ENCODE results near the gene NEURL1. TPM values are rescaled to one million over a fixed set of nuclear protein-coding genes. Genes with fewer than 3 reads are reported as not detected.

Gene NEURL1
- total RNA-seq, 1 donor from 2014 or later: 0.93 TPM

DNA sequence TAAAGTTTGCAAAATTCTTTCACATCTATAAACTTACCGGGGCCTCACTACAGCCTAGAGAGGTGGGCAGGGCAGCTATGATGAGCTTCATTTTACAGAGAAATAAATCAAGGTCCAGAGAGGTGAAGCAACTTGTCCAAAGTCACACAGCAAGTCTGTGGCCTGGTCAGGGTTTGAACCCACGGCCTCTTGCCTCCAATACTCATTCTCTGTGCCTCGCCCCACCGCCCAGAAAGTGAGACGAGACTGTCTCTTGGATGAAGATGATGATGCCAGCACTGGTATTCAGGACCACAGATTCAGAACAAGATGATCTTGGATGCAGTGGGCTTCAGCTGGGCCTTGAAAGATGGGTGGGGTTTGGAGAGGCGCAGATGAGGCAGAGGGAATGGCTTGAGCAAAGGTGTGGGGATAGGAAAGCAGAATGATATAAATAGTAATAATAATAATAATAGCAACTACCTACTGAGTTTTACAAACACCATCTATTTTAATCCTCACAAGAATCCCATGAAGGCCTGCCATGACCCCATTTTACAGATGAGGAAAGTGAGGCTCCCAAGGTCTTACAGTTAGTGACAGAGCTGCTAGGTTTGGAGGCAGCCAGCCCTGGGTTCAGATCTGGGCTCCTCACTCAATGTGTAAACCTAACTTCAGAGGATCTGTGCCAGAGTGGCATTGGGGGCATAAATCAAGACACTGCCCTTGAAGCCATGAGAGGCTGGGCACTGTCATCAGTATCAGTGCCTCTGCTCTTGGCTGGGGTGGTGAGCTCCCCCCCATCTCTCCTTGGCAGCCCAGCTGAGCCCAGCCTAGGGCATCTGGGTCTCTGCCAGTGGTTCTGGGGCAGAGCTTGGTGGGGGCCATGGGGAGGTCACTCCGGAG lies 70.0 kb downstream of the NEURL1 start:
- no peaks in the 10 kb centered on the region for H3K36me3 Mint-ChIP-seq (ENCODE audit: low read depth)

DNA sequence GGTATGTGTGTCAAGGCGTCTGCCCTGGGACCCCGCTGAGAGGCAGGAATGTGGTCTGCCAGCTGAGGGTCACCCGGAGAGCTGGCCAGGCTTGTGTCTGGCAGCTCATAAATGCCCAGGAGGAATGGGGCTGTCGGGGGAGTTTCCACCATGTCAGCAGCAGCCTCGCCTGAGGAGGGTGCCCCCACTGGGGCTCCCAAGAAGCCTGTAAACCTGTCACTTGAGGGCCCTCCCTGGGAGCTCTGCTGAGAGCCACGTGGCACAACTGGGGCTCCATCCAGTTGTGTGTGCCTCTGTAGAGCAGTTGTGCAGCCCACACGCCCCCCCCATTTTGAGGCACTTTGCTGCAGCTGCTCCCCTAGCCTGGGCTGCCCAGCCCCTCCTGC lies 70.6 kb downstream of the NEURL1 start:
- ChIA-PET CTCF (no interaction called here), POLR2A (no interaction called here)
- H3K27ac Mint-ChIP-seq: no peak overlapping the region
- H3K4me1 Mint-ChIP-seq: peaks cover 2% of the 10 kb centered on the region
- DNase-seq (no peak), ATAC-seq (ENCODE audit: low read depth) (peak; percentile 34)
- no peak overlapping the region for H3K4me3 Mint-ChIP-seq
- no peaks in the 10 kb centered on the region for H3K36me3 Mint-ChIP-seq (ENCODE audit: low read depth)
- intact Hi-C loops (cut with micrococcal nuclease): no loop called here
- peaks cover 9% of the 10 kb centered on the region for H3K27me3 Mint-ChIP-seq
- no peaks in the 10 kb centered on the region for H3K9me3 Mint-ChIP-seq
- TF ChIP-seq, protein P1, sequence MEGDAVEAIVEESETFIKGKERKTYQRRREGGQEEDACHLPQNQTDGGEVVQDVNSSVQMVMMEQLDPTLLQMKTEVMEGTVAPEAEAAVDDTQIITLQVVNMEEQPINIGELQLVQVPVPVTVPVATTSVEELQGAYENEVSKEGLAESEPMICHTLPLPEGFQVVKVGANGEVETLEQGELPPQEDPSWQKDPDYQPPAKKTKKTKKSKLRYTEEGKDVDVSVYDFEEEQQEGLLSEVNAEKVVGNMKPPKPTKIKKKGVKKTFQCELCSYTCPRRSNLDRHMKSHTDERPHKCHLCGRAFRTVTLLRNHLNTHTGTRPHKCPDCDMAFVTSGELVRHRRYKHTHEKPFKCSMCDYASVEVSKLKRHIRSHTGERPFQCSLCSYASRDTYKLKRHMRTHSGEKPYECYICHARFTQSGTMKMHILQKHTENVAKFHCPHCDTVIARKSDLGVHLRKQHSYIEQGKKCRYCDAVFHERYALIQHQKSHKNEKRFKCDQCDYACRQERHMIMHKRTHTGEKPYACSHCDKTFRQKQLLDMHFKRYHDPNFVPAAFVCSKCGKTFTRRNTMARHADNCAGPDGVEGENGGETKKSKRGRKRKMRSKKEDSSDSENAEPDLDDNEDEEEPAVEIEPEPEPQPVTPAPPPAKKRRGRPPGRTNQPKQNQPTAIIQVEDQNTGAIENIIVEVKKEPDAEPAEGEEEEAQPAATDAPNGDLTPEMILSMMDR (IDR thresholded peaks at IDR 0.05): no peak

More for the DNA sequence above, 70.0 kb downstream of the NEURL1 start:
- ATAC-seq (ENCODE audit: low read depth) (no peak), DNase-seq (no peak)
- TF ChIP-seq, protein P1 (IDR thresholded peaks at IDR 0.05): no peak
- Mint-ChIP-seq H3K9me3 (no peaks in the 10 kb centered on the region), H3K27ac (no peak overlapping the region), H3K4me1 (peaks cover 2% of the 10 kb centered on the region), H3K4me3 (no peak overlapping the region), H3K27me3 (peaks cover 12% of the 10 kb centered on the region)
- ChIA-PET POLR2A (no interaction called here), CTCF (no interaction called here)
- intact Hi-C loops (cut with micrococcal nuclease): no loop called here

DNA sequence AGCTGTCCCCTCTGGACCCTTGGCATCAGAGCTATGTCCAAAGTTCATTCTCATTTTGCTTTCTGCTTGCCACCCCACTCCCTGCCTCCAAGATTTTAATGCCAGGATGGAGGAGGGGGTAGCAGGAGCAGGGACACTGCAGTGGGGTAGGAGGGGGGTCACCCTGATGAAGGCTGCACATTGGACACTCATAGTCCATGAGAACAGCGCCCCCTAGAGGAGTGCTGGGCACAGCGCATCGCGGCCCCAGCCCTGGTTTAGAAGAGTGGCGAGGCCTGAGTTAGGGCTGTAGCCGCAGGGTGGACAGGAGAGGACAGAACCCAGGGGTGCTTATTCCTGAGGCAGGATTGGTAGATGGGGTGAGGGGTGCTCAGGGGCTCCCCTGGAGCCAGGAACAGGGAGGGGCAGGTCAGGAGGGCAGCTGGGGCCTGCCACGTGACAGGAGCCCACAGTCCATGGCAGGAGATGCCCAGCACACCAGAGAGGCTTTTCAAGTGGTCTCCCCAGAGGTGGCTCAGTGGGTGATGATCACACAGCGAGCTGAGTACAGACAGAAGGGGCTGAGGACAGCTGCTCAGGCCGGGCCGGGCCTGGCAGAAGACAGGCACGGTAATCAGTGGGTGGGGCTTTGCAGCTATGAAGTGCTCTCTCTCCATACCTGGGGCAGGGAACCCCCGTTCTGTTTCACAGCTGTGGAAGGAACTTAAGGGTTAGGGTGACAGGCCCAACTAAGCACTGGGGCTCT lies 71.4 kb downstream of the NEURL1 start:
- Mint-ChIP-seq H3K36me3 (ENCODE audit: low read depth) (no peaks in the 10 kb centered on the region), H3K27ac (no peak overlapping the region), H3K9me3 (no peaks in the 10 kb centered on the region), H3K4me1 (peaks cover 2% of the 10 kb centered on the region), H3K27me3 (peaks cover 5% of the 10 kb centered on the region), H3K4me3 (no peak overlapping the region)
- POLR2A ChIA-PET: no interaction called here
- DNase-seq (no peak), ATAC-seq (ENCODE audit: low read depth) (no peak)
- TF ChIP-seq, protein P1 (IDR thresholded peaks at IDR 0.05): no peak
- intact Hi-C loops (cut with micrococcal nuclease): no loop called here
- CTCF ChIA-PET: interaction anchor here (0.5 kb wide), 1 partner anchor 27 kb away, joined by 4 read pairs; no protein-coding TSS in a partner anchor

DNA sequence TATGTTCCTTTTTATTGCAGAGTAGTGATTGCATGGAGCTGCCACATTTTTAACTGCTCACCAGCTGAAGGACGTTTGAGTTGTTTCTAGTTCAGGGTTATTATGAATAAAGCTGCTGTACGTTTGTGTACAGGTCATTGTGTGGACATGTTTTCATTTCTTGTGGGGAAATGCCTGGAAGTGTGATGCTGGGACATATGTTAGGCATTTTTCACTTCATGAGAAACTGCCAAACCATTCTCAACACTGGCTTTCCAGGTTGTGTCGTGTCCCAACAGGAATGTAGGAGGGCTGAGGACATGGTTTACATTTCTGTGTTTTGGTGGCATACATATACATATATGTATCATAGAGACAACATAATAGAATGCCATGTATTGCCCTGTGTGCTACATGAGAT lies 73.0 kb downstream of the NEURL1 start:
- ATAC-seq (ENCODE audit: low read depth): no peak

More for the DNA sequence above, 73.0 kb downstream of the NEURL1 start:
- Mint-ChIP-seq H3K4me1 (peaks cover 2% of the 10 kb centered on the region), H3K27ac (no peak overlapping the region), H3K36me3 (ENCODE audit: low read depth) (no peaks in the 10 kb centered on the region), H3K27me3 (peaks cover 6% of the 10 kb centered on the region), H3K9me3 (no peaks in the 10 kb centered on the region), H3K4me3 (no peak overlapping the region)
- POLR2A ChIA-PET: no interaction called here
- TF ChIP-seq, protein P1 (IDR thresholded peaks at IDR 0.05): no peak
- CTCF ChIA-PET: no interaction called here
- no peak for DNase-seq
- intact Hi-C loops (cut with micrococcal nuclease): no loop called here
